DMS114 treated with DMSO at 0.1 percent for 48 hours (cell line): Measurements from ENCODE around the gene KANTR.

Source experiments
- DNase-seq: peaks from one replicate; lab custom pipeline; 2025; ENCODE audit not compliant: unreplicated experiment; lab: John Stamatoyannopoulos, UW

KANTR gene

DNA sequence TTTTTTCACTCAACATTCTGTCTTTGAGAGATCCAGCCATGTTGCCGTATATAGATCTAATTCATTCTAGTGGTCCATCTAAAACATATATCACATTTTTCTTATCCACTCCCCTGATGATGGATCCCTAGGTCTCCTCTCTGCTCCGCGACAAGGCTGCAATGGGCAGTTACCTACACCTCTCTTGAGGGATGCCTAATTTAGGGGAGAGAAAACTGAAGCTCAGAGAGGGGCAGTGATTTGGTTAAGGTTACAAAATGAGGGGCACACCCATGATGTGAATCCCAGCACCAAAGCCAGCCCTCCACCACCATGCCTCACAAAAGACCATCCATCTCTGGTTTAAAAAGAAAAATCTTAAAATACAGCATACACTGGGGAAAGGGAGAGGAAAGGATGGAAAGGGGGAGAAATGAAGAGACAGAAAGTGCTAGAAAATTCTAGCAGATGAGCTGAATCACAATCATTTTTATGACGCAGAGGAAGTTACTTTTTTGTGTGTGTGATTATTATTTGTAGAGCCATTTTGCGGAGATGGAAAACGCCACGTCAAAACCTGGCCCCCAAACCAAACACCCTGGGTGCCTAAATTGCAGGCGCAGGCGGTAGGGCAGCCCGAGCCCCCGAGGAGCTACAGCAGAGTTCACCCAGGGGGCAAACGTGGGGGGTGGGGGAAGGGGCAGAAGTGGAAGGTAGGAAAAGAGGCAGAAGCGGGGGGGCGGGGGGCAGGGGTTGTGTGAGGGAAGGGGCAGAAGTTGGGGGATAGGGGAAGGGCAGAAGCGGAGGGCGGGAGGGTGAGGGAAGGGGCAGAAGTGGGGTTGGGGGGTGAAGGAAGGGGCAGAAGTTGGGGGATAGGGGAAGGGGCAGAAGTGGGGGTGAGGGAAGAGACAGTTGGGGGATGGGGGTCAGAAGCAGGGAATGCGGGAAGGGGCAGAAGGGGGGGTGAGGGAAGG is 13.0 kb upstream of the KANTR start:
- DNase-seq, result no peak

DNA sequence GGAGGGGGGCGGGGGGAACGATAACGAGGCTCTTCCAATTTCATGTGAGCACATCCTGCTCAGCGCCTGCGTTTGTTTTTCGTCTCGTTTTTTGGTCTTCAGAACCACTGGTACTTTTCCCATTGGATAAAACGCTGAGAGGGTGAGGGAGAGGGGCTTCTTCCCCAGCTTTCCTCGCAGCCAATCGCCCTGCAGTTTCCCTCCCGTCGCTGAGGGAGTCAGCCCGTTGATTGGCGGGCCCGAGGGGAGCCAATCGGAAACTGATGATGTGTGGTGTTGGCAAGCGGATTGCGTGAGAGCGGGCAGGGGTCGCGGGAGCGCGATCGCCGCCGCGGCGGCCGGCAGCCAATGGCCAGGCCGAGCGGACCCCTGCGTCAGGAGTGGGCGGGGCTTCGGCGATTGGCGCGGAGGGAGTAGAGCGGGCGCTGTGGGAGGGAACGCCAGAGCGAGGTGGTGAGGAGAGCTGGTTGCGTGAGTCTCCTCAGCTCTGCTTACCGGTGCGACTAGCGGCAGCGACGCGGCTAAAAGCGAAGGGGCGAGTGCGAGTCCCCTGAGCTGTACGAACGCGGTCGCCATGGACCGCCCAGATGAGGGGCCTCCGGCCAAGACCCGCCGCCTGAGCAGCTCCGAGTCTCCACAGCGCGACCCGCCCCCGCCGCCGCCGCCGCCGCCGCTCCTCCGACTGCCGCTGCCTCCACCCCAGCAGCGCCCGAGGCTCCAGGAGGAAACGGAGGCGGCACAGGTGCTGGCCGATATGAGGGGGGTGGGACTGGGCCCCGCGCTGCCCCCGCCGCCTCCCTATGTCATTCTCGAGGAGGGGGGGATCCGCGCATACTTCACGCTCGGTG is 11.8 kb upstream of the KANTR start, which contains the start of gene TSPYL2:
Gene TSPYL2 (plus strand): TSS at position 443 of the 848 bp plus-strand sequence. CDS start 132 bp downstream, at position 575.
- peak; percentile 92 for DNase-seq

GRCh38 chrX:53082773-53083616 is 10.9 kb upstream of the KANTR start:
- no peak for DNase-seq

DNA sequence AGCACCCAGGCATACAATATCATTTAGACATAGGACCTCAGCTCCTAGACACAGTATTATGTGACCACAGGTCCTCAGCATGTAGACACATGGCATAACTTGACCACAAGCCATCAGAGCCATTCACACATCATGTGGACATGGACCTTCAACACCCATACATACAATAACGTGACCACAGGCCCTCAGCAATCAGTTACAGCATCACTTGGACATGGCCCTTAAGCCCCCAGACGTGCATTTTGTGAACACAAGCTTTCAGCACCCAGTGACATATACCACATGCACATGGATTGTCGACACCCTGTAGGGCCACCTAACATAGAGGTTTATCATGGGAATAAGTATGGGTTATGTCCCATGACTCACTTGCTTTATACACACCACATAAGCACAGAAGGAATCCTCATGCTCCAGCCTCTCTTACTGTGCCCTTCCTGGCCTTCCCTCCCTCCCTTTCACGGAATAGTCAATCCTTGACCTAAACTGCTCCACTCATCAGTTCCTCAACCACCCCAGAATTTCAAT is 9.8 kb upstream of the KANTR start:
- DNase-seq, result no peak

DNA sequence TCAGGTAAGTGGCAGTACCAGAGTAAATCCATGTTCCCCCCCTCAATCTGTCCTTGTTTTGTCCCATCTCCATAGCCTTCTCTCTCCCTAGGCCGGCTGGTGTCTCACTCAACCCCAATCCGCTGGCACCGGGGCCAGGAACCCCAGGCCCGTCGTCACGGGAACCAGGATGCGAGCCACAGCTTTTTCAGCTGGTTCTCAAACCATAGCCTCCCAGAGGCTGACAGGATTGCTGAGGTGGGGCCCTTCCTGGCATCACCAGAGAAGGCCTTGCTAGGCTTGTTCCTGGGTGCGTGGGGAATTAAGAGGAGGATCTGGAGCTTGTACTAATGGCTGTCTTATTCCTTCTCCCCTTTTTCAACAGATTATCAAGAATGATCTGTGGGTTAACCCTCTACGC is 9.1 kb upstream of the KANTR start:
- no peak for DNase-seq

GRCh38 chrX:53085661-53086229 is 8.2 kb upstream of the KANTR start:
- no peak for DNase-seq

GRCh38 chrX:53086464-53086863 is 7.5 kb upstream of the KANTR start:
- no peak for DNase-seq

- no peak for DNase-seq
Observed at GRCh38 chrX:53087388-53087831, 6.5 kb upstream of the KANTR start.

- DNase-seq, result peak; percentile 65
Observed at GRCh38 chrX:53088136-53088974, 5.6 kb upstream of the KANTR start.

GRCh38 chrX:53089224-53089842 is 4.6 kb upstream of the KANTR start:
- DNase-seq, result peak; percentile 58

GRCh38 chrX:53089925-53090324 is 4.0 kb upstream of the KANTR start:
- DNase-seq, result no peak

GRCh38 chrX:53091354-53091753 is 2.6 kb upstream of the KANTR start:
- no peak for DNase-seq

DNA sequence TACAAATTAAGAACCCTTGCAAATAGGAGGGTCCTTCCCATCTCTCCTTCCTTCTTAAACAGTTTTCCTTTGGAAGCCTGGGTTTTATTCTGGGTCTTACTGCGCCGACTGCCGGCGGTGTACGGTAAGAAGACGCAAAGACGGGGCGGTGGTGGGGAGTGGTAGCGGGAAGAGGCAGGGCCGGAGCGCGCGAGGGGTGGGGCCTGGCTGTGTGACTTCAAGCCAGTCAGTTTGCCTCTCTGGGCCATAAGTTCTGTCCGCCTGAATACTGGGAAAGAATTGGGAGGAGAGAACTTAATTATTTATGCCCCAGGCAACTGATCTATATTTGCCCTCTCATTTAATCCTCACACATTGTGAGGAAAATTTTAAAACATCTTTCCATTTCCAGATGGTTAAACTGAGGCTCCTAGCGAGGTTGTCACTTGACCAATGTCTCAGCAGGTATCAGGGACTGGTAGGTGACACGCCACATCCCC is 726 bp upstream of the KANTR start:
- DNase-seq, result peak; percentile 70

- no peak for DNase-seq
Observed at GRCh38 chrX:53094582-53094905, 602 bp downstream of the KANTR start.

DNA sequence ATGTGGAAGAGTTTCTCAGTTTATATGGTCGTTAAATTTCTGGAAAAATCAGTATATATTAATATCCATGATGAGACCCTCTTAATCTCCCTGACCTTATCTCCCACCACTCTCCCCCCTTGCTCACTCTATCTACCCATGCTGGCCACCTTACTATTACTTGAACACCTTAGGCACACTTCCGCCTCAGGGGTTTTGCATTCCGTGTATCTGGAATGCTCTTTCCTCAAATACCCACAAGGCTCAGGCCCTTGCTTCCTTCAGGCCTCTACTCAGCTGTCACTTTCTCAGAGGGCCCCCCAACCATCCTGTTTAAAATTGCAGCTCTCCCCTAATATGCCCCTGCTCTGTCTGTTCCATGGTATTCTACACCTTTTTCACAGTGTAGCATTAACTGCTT is 1.9 kb downstream of the KANTR start:
- no peak for DNase-seq

- no peak for DNase-seq
Observed at GRCh38 chrX:53114864-53115549, 21.1 kb downstream of the KANTR start.

GRCh38 chrX:53115550-53115874 is 21.6 kb downstream of the KANTR start:
- no peak for DNase-seq

DNA sequence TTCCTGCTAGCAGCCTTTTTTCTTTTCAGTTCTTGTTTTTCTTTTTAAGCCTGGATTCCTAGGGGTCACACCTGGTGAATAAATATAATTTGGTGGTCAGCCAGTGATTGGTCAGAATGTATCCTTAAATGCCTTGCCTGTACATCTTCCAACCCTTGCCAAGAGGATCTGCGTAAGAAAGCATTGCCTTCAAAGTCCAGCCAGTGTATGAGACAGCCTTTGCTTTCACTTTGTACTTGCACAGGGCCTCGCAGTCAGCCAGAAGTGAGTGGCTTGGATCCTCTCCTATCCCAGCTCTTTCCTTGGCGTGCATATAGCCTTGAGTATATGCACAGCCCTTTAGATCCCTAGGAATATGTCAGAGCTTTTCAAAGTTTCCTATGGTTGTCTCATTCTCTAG is 22.2 kb downstream of the KANTR start:
- no peak for DNase-seq
